ENCODE data around the gene ADORA1.

The ADORA1 gene

DNA sequence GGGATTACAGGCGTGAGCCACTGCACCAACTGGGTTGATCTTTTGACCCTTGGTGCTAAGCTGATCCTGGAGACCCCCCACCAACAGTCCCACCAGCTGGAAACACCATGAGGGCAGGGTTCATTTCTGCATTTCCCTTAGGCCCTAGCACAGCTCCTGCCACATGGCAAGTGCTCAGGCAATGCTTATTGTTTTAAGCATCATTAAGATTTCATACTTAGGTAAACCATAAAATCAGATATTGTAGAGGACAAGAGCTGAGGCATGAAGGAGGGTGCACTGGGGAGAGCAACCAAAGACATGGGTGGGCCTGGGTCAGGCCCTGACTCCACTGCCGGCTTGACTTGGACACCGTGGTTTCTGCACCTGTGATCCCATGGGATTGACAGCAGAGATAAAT is 84.3 kb downstream of the ADORA1 start:
- Histone ChIP-seq H3K27ac (ENCODE audit: low read depth, low read length) (no peak overlapping the region), H3K36me3 (ENCODE audit: control insufficient read depth, insufficient read depth, low read length) (no peaks in the 10 kb centered on the region), H3K9me3 (ENCODE audit: control insufficient read depth, insufficient read depth, low read length) (no peaks in the 10 kb centered on the region), H3K9ac (ENCODE audit: low read depth, low read length) (no peak overlapping the region), H3K4me1 (ENCODE audit: control insufficient read depth, insufficient read depth, low read length) (peaks cover 11% of the 10 kb centered on the region; the same call in 1 of the 2 replicates), H3K4me3 (ENCODE audit: low read depth, low read length) (no peak overlapping the region), H3K27me3 (ENCODE audit: control insufficient read depth, insufficient read depth, low read length) (no peaks in the 10 kb centered on the region)

DNA sequence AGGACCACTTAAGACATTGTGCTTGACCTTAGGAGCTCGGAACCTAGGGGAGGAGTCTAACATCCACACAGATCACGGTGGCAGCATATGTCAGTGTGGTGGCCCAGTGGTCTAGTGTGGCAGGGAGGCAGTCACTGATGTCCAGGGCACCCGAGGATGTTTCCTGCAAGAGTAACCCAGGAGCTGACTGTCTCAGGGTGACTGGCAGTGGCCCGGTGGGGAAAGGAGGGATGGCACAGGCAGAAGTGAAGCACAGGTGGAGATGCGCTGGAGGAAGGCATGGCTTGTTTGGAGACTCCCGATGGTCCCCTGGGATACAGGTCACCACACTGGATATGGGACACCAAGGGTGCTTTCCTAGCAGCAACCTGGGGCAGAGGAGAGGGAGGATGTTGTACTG is 85.6 kb downstream of the ADORA1 start:
- Histone ChIP-seq H3K9me3 (ENCODE audit: control insufficient read depth, insufficient read depth, low read length) (no peaks in the 10 kb centered on the region), H3K27ac (ENCODE audit: low read depth, low read length) (no peak overlapping the region), H3K4me3 (ENCODE audit: low read depth, low read length) (no peak overlapping the region), H3K36me3 (ENCODE audit: control insufficient read depth, insufficient read depth, low read length) (no peaks in the 10 kb centered on the region), H3K4me1 (ENCODE audit: control insufficient read depth, insufficient read depth, low read length) (peaks cover 15% of the 10 kb centered on the region; the same call in 1 of the 2 replicates), H3K27me3 (ENCODE audit: control insufficient read depth, insufficient read depth, low read length) (no peaks in the 10 kb centered on the region; the same call in 1 of the 2 replicates), H3K9ac (ENCODE audit: low read depth, low read length) (no peak overlapping the region)

DNA sequence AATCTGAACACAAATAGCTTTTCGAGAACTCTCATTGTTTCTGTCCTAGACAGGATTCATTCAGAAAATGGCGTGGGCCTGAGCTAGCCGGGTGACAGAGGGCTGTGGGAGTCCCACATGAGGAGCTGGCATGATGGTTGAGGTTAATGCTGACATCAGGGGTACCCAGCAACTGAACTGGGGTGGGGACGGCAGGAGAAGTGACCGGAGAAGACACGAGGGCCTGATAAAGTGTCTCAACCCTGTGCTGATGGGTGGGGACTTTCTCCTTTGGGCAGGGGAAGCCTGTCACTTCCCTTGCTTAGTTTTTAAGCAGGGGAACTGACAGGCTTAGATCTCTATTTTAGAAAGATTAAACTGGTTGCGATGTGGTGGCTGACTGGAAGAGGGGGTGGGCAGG is 87.3 kb downstream of the ADORA1 start:
- H3K36me3 ChIP-seq (ENCODE audit: control insufficient read depth, insufficient read depth, low read length), result no peaks in the 10 kb centered on the region
- H3K9ac ChIP-seq (ENCODE audit: low read depth, low read length), result no peak overlapping the region
- peaks cover 15% of the 10 kb centered on the region; the same call in 1 of the 2 replicates for H3K4me1 ChIP-seq (ENCODE audit: control insufficient read depth, insufficient read depth, low read length)
- H3K9me3 ChIP-seq (ENCODE audit: control insufficient read depth, insufficient read depth, low read length), result no peaks in the 10 kb centered on the region
- H3K4me3 ChIP-seq (ENCODE audit: low read depth, low read length), result no peak overlapping the region
- no peaks in the 10 kb centered on the region; the same call in 1 of the 2 replicates for H3K27me3 ChIP-seq (ENCODE audit: control insufficient read depth, insufficient read depth, low read length)
- H3K27ac ChIP-seq (ENCODE audit: low read depth, low read length), result no peak overlapping the region

DNA sequence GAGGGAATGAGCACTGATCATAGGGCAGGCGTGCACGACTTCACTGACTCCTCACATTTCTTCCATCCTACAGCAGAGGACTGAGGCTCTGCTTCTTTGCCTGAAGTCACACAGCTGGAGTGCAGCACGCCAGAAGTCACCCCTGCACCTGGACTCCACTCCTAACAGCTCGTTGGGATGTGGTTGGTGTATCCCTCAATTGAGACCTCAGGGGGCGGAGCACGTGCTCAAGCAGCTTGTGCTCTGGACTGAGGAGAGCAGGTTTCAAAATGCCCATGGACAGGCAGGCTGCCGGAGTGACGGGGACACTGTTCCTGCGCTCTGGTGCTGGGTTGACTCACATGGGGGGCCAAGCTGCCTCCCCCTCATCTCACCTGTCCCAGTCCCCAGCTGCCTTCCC is 88.0 kb downstream of the ADORA1 start:
- peaks cover 15% of the 10 kb centered on the region; the same call in 1 of the 2 replicates for H3K4me1 ChIP-seq (ENCODE audit: control insufficient read depth, insufficient read depth, low read length)
- H3K4me3 ChIP-seq (ENCODE audit: low read depth, low read length), result no peak overlapping the region
- H3K9ac ChIP-seq (ENCODE audit: low read depth, low read length), result no peak overlapping the region
- no peaks in the 10 kb centered on the region; the same call in 1 of the 2 replicates for H3K27me3 ChIP-seq (ENCODE audit: control insufficient read depth, insufficient read depth, low read length)
- no peaks in the 10 kb centered on the region for H3K36me3 ChIP-seq (ENCODE audit: control insufficient read depth, insufficient read depth, low read length)
- no peak overlapping the region for H3K27ac ChIP-seq (ENCODE audit: low read depth, low read length)
- H3K9me3 ChIP-seq (ENCODE audit: control insufficient read depth, insufficient read depth, low read length), result no peaks in the 10 kb centered on the region

DNA sequence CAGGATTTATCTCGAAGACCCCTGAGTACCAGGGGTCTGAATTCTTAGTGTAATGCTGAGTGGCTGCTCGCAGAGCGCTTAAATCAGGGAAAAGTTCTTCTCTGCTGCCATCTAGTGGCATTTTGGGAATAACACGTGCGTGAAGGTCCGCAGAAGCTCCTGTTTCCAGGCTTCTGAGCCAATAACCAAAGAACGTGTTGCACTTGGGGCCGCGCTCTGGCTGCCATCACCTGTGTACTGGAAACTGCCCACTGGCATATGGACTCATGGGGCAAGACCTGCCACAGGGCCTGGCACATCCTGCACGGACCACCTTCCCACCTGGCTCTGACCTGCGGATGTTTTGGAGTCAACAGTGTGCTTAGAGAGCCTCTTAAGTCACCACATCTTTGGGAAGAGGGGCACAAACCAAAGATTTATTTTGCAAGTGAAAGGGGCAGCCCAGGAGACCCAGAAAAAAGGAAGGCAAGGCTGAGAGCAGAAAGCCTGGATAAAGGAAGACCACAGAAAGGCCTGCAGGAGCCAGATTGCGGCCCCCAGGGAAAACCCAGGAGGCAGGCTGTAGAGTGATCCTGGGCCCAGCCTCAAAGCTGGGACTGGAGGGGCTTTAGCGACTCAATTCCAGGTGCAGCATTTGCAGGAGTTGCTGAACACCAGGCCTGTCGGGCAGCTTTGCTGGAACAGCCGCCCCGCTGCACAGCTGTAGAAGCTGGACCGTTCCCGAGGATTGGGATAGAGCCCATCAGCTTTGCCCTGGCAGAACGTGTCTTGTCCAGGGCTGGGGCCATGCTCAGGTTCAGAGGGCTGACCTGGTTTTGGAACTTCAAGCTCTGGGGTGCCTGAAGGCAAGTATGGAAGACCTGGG is 89.0 kb downstream of the ADORA1 start:
- Histone ChIP-seq H3K4me3 (ENCODE audit: low read depth, low read length) (peak overlapping the region; percentile 34; the same call in 1 of the 2 replicates), H3K4me1 (ENCODE audit: control insufficient read depth, insufficient read depth, low read length) (peaks cover 15% of the 10 kb centered on the region; the same call in 1 of the 2 replicates), H3K27me3 (ENCODE audit: control insufficient read depth, insufficient read depth, low read length) (no peaks in the 10 kb centered on the region; the same call in 1 of the 2 replicates), H3K9ac (ENCODE audit: low read depth, low read length) (no peak overlapping the region), H3K9me3 (ENCODE audit: control insufficient read depth, insufficient read depth, low read length) (no peaks in the 10 kb centered on the region), H3K27ac (ENCODE audit: low read depth, low read length) (peak overlapping the region; percentile 8), H3K36me3 (ENCODE audit: control insufficient read depth, insufficient read depth, low read length) (no peaks in the 10 kb centered on the region)
